H9 (cell line): Measurements from ENCODE around the gene TPPP3. TPM values are rescaled to one million over a fixed set of nuclear protein-coding genes. Genes with fewer than 3 reads are reported as not detected.
A peak's percentile ranks its signal among the peaks of the same experiment; 100 is the strongest.

ENCODE experiments used
- DNase-seq: peaks from one replicate; pipeline ENCODE4 v3.0.0-alpha.2; 2017
- H2AFZ ChIP-seq: one replicate; pipeline ENCODE4 v1.6.1; 2013; ENCODE audit warnings: mild to moderate bottlenecking, low read length, control low read depth, moderate library complexity
- H2AK5ac ChIP-seq: 2 replicates; pipeline ENCODE4 v1.6.1; 2013; ENCODE audit warnings: low read length, control low read depth, mixed read lengths; ENCODE audit not compliant: insufficient read length
- H2BK120ac ChIP-seq: one replicate; pipeline ENCODE4 v1.6.1; 2013; ENCODE audit warnings: low read depth, mild to moderate bottlenecking, low read length, control low read depth, inconsistent platforms; ENCODE audit not compliant: poor library complexity, severe bottlenecking
- H2BK12ac ChIP-seq: 2 replicates; pipeline ENCODE4 v1.6.1; 2013; ENCODE audit warnings: low read length, control low read depth, mixed read lengths, low read depth; ENCODE audit not compliant: insufficient read length
- H2BK15ac ChIP-seq: 2 replicates; pipeline ENCODE4 v1.6.1; 2013; ENCODE audit warnings: low read depth, low read length, control low read depth
- H2BK20ac ChIP-seq: one replicate; pipeline ENCODE4 v1.6.1; 2013; ENCODE audit warnings: low read depth, mild to moderate bottlenecking, low read length, control low read depth, inconsistent platforms; ENCODE audit not compliant: poor library complexity, severe bottlenecking
- H2BK5ac ChIP-seq: 2 replicates; pipeline ENCODE4 v1.6.1; 2013; ENCODE audit warnings: low read length, control low read depth, mixed read lengths; ENCODE audit not compliant: insufficient read length
- H3K14ac ChIP-seq: 2 replicates; pipeline ENCODE4 v1.6.1; 2013; ENCODE audit warnings: low read length, control low read depth; ENCODE audit not compliant: insufficient read depth
- H3K18ac ChIP-seq: 2 replicates; pipeline ENCODE4 v1.6.1; 2013; ENCODE audit warnings: low read depth, mild to moderate bottlenecking, mixed read lengths, low read length, control low read depth; ENCODE audit not compliant: insufficient read length
- H3K23ac ChIP-seq: 2 replicates; pipeline ENCODE4 v1.6.1; 2013; ENCODE audit warnings: low read length, control low read depth, mixed read lengths, low read depth; ENCODE audit not compliant: insufficient read length
- H3K23me2 ChIP-seq: 2 replicates; pipeline ENCODE4 v1.6.1; 2013; ENCODE audit warnings: low read depth, mild to moderate bottlenecking, mixed read lengths, low read length, control low read depth; ENCODE audit not compliant: insufficient read length, poor library complexity, severe bottlenecking
- H3K27ac ChIP-seq: 2 replicates; pipeline ENCODE4 v1.5.1; 2013; ENCODE audit warnings: low read length, control low read depth, mixed read lengths, low read depth; ENCODE audit not compliant: insufficient read length
- H3K27me3 ChIP-seq: 2 replicates; pipeline ENCODE4 v1.6.1; 2013; ENCODE audit warnings: low read length, control low read depth, inconsistent platforms; ENCODE audit not compliant: insufficient read depth
- H3K4ac ChIP-seq: 2 replicates; pipeline ENCODE4 v1.6.1; 2013; ENCODE audit warnings: low read depth, mild to moderate bottlenecking, control low read depth, inconsistent platforms, low read length, moderate library complexity
- H3K4me1 ChIP-seq: 2 replicates; pipeline ENCODE4 v1.6.1; 2013; ENCODE audit warnings: low read length, control low read depth, inconsistent platforms; ENCODE audit not compliant: insufficient read depth
- H3K4me2 ChIP-seq: 2 replicates; pipeline ENCODE4 v1.6.1; 2013; ENCODE audit warnings: low read length, control low read depth, mixed read lengths; ENCODE audit not compliant: insufficient read length, insufficient read depth
- H3K56ac ChIP-seq: 2 replicates; pipeline ENCODE4 v1.6.1; 2013; ENCODE audit warnings: low read depth, mild to moderate bottlenecking, mixed read lengths, low read length, control low read depth; ENCODE audit not compliant: insufficient read length
- H3K79me1 ChIP-seq: 2 replicates; pipeline ENCODE4 v1.6.1; 2013; ENCODE audit warnings: low read depth, mild to moderate bottlenecking, moderate library complexity, low read length, control low read depth, inconsistent platforms; ENCODE audit not compliant: insufficient read depth, poor library complexity, severe bottlenecking
- H3K79me2 ChIP-seq: 2 replicates; pipeline ENCODE4 v1.6.1; 2013; ENCODE audit warnings: low read length, control low read depth, inconsistent platforms; ENCODE audit not compliant: insufficient read depth
- H3K9ac ChIP-seq: 2 replicates; pipeline ENCODE4 v1.6.1; 2013; ENCODE audit warnings: low read length, control low read depth, mixed read lengths; ENCODE audit not compliant: insufficient read length; ENCODE audit errors: extremely low read depth
- H3K9me3 ChIP-seq: one replicate; pipeline ENCODE4 v1.6.1; 2013; ENCODE audit warnings: low read depth, low read length, inconsistent platforms; ENCODE audit not compliant: control insufficient read depth
- H3T11ph ChIP-seq: one replicate; pipeline ENCODE4 v1.6.1; 2013; ENCODE audit warnings: mild to moderate bottlenecking, low read length, control low read depth, inconsistent platforms
- H4K20me1 ChIP-seq: one replicate; pipeline ENCODE4 v1.6.1; 2013; ENCODE audit not compliant: control insufficient read depth, insufficient read length, insufficient read depth
- H4K5ac ChIP-seq: 2 replicates; pipeline ENCODE4 v1.6.1; 2013; ENCODE audit warnings: low read depth, mild to moderate bottlenecking, mixed read lengths, low read length, control low read depth; ENCODE audit not compliant: insufficient read length
- H4K8ac ChIP-seq: replicated peaks from 2 replicates; pipeline ENCODE4 v1.6.1; 2013; ENCODE audit warnings: low read length, control low read depth, mixed read lengths, low read depth; ENCODE audit not compliant: insufficient read length
- H4K91ac ChIP-seq: 2 replicates; pipeline ENCODE4 v1.6.1; 2013; ENCODE audit warnings: low read depth, mild to moderate bottlenecking, moderate library complexity, mixed read lengths, low read length, control low read depth; ENCODE audit not compliant: insufficient read length
- H3K27ac Mint-ChIP-seq, 3 experiments: 2 replicates in 2 of 3; 3 replicates in 1 of 3; pipeline ENCODE4 v1.8.0; 2020 to 2021; ENCODE audit warnings: mixed read lengths in 3 of 3, mild to moderate bottlenecking in 1 of 3, moderate library complexity in 1 of 3
- H3K27me3 Mint-ChIP-seq: 2 replicates; pipeline ENCODE4 v1.8.0; 2021; ENCODE audit warnings: low read depth, mild to moderate bottlenecking, moderate library complexity, mixed read lengths
- H3K36me3 Mint-ChIP-seq, 3 experiments: 2 replicates in 2 of 3; 3 replicates in 1 of 3; pipeline ENCODE4 v1.8.0; 2020 to 2021; ENCODE audit warnings: low read depth in 3 of 3, mixed read lengths in 3 of 3; ENCODE audit not compliant: insufficient read depth in 1 of 3
- H3K4me1 Mint-ChIP-seq, 2 experiments: 2 replicates each; pipeline ENCODE4 v1.8.0; 2020; ENCODE audit warnings: mixed read lengths in 2 of 2
- H3K4me3 Mint-ChIP-seq, 2 experiments: 2 replicates in 1 of 2; 3 replicates in 1 of 2; pipeline ENCODE4 v1.8.0; 2020 to 2021; ENCODE audit warnings: mild to moderate bottlenecking in 2 of 2, mixed read lengths in 2 of 2, moderate library complexity in 1 of 2
- H3K9me3 Mint-ChIP-seq, 2 experiments: 2 replicates in 1 of 2; 3 replicates in 1 of 2; pipeline ENCODE4 v1.8.0; 2020; ENCODE audit warnings: mild to moderate bottlenecking in 2 of 2, mixed read lengths in 2 of 2, moderate library complexity in 1 of 2
- WGBS: extraction: QIAGEN DNeasy Blood & Tissue Kit; methylation state at CpG from one replicate; pipeline ENCODE4 v1.1.7; 2013; ENCODE audit warnings: missing lambda C conversion rate, low lambda C conversion rate, mixed read lengths; ENCODE audit not compliant: insufficient read length; ENCODE audit errors: extremely low coverage; 5-methylcytosine and 5-hydroxymethylcytosine counted together
- total RNA-seq: library from RNA; stranded (reverse); gene quantifications from 2 replicates; pipeline ENCODE4 v1.2.1, GENCODE V29; 2021
- TF ChIP-seq, protein P1 (sequence below): fragments of 200-600 bp; sonication (generic); conservative IDR thresholded peaks from 3 replicates; pipeline ENCODE4 v1.8.0; 2021; ENCODE audit warnings: antibody characterized with exemption, mild to moderate bottlenecking

The TPPP3 gene
- total RNA-seq, 1 experiment from 2014 or later, result 0.79 TPM

DNA sequence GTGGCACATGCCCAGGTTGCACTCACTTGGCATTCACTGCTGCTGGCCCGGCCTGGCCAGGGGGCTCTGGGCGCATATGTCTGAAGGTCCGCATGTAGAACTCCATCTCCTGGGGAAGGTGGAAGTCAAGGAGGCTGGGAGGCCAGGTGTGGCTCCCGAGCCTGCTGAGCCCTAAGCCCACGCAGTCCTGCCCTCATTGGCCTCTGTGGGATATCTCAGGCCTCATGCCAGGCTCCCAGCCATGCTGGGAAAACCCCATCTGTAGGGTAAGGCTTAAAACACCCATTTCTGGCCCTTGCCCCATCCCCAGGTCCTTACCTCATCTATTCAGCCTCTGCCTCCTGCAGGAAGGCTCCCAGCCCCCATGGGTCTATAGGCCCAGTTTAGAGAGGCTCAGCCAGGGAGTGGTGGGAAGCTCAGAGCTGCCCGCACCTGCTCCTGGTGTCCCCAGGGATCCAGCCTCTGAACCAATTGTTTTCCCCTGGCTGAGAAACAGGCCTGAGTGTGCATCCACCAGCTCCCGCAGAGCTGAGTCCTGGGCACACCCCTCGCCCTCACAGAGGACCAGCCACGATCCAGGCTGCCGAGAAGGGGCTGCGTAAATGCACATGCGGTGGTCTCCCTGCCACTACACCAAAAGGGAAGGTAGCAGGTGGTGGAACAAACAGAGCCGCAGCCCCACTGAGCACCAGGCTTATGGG is 2.3 kb upstream of the TPPP3 start:
- H2BK120ac ChIP-seq, result no peak overlapping the region
- H3K27ac ChIP-seq, result no peak overlapping the region
- H3K79me2 ChIP-seq, result no peaks in the 10 kb centered on the region
- no peak overlapping the region for H3K4me2 ChIP-seq
- H3K27me3 ChIP-seq, result peaks cover 25% of the 10 kb centered on the region; the same call in 1 of the 2 replicates
- H3K23me2 ChIP-seq, result peaks cover 3% of the 10 kb centered on the region
- no peak overlapping the region for H3T11ph ChIP-seq
- no peaks in the 10 kb centered on the region for H3K79me1 ChIP-seq
- TF ChIP-seq, protein P1, sequence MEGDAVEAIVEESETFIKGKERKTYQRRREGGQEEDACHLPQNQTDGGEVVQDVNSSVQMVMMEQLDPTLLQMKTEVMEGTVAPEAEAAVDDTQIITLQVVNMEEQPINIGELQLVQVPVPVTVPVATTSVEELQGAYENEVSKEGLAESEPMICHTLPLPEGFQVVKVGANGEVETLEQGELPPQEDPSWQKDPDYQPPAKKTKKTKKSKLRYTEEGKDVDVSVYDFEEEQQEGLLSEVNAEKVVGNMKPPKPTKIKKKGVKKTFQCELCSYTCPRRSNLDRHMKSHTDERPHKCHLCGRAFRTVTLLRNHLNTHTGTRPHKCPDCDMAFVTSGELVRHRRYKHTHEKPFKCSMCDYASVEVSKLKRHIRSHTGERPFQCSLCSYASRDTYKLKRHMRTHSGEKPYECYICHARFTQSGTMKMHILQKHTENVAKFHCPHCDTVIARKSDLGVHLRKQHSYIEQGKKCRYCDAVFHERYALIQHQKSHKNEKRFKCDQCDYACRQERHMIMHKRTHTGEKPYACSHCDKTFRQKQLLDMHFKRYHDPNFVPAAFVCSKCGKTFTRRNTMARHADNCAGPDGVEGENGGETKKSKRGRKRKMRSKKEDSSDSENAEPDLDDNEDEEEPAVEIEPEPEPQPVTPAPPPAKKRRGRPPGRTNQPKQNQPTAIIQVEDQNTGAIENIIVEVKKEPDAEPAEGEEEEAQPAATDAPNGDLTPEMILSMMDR, result no peak
- H3K27me3 Mint-ChIP-seq, result peaks cover 71% of the 10 kb centered on the region
- H3K23ac ChIP-seq, result no peak overlapping the region
- H4K5ac ChIP-seq, result no peak overlapping the region
- H3K4me3 Mint-ChIP-seq, result peak overlapping the region in 1 of 2 experiments; percentile 50; a peak in 1 of 5 replicates
- no peak overlapping the region for H2BK12ac ChIP-seq
- H4K8ac ChIP-seq, result no peak overlapping the region
- H3K56ac ChIP-seq, result no peak overlapping the region
- H3K9me3 Mint-ChIP-seq, result no peaks in the 10 kb centered on the region
- H2BK15ac ChIP-seq, result no peak overlapping the region
- peaks cover 2% of the 10 kb centered on the region for H4K20me1 ChIP-seq
- WGBS, result no CpG with 5 or more reads among the region's 13 CpGs
- no peak overlapping the region for H2BK5ac ChIP-seq
- H3K4me1 ChIP-seq, result no peaks in the 10 kb centered on the region
- H3K9ac ChIP-seq, result no peak overlapping the region
- no peak overlapping the region for H3K4ac ChIP-seq
- no peak overlapping the region for H2AK5ac ChIP-seq
- no peak overlapping the region for H4K91ac ChIP-seq
- no peak overlapping the region for H2BK20ac ChIP-seq
- no peak overlapping the region for H3K27ac Mint-ChIP-seq
- peak overlapping the region; percentile 52 for H3K18ac ChIP-seq
- no peak overlapping the region for H2AFZ ChIP-seq
- no peaks in the 10 kb centered on the region for H3K9me3 ChIP-seq
- peaks cover 16 to 36% of the 10 kb centered on the region in 2 experiments for H3K4me1 Mint-ChIP-seq
- no peak for DNase-seq
- H3K36me3 Mint-ChIP-seq, result peaks cover 0 to under 1% (median 0%) of the 10 kb centered on the region in 3 experiments; a peak in 1 of 7 replicates
- 0 out of 2 replicates have a peak overlapping the region, but pooled peaks have one; percentile 38 for H3K14ac ChIP-seq
